ENCODE measurements around the gene TGFBR3L. TPM values are rescaled to one million over a fixed set of nuclear protein-coding genes. Genes with fewer than 3 reads are reported as not detected.

Gene TGFBR3L
- total RNA-seq, 4 donors from 2014 or later: 1.5 to 3.7 (median 2.1) TPM; not detected in 1

DNA sequence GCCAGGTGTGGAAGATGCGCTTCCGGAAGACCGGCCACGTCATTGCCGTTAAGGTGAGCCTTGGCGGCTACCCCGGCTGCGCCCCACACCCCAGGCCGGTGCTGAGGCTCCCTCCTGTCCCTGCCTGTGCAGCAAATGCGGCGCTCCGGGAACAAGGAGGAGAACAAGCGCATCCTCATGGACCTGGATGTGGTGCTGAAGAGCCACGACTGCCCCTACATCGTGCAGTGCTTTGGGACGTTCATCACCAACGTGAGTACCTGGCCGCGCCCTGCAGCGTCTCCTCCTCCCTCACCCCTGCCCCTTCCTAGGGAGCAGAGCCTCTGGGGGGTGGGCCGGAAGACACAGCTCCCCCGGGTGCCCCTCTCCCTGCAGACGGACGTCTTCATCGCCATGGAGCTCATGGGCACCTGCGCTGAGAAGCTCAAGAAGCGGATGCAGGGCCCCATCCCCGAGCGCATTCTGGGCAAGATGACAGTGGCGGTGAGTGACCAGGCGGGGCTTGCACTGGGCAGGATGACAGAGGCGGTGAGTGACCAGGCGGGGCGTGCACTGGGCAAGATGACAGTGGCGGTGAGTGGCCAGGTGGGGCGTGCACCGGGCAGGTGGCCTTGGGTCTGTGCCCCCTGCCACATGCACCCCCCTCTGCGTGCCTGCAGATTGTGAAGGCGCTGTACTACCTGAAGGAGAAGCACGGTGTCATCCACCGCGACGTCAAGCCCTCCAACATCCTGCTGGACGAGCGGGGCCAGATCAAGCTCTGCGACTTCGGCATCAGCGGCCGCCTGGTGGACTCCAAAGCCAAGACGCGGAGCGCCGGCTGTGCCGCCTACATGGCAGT, 4.1 kb upstream of the TGFBR3L start:
- intact Hi-C loops (cut with DNase I; ENCODE audit: low total_unique reads): no loop called here
- TF ChIP-seq, protein P1, sequence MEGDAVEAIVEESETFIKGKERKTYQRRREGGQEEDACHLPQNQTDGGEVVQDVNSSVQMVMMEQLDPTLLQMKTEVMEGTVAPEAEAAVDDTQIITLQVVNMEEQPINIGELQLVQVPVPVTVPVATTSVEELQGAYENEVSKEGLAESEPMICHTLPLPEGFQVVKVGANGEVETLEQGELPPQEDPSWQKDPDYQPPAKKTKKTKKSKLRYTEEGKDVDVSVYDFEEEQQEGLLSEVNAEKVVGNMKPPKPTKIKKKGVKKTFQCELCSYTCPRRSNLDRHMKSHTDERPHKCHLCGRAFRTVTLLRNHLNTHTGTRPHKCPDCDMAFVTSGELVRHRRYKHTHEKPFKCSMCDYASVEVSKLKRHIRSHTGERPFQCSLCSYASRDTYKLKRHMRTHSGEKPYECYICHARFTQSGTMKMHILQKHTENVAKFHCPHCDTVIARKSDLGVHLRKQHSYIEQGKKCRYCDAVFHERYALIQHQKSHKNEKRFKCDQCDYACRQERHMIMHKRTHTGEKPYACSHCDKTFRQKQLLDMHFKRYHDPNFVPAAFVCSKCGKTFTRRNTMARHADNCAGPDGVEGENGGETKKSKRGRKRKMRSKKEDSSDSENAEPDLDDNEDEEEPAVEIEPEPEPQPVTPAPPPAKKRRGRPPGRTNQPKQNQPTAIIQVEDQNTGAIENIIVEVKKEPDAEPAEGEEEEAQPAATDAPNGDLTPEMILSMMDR (IDR thresholded peaks at IDR 0.05): no peak
- no peak for TF ChIP-seq POLR2A (IDR thresholded peaks at IDR 0.05)
- DNase-seq (ENCODE audit: low spot score in 2 of 2): no peak
- WGBS, 2 donors: 89 to 91% methylated on average over 54 of the region's 54 CpGs
- H3K4me3 ChIP-seq (ENCODE audit: low read depth, poor library complexity, severe bottlenecking): no peak overlapping the region

DNA sequence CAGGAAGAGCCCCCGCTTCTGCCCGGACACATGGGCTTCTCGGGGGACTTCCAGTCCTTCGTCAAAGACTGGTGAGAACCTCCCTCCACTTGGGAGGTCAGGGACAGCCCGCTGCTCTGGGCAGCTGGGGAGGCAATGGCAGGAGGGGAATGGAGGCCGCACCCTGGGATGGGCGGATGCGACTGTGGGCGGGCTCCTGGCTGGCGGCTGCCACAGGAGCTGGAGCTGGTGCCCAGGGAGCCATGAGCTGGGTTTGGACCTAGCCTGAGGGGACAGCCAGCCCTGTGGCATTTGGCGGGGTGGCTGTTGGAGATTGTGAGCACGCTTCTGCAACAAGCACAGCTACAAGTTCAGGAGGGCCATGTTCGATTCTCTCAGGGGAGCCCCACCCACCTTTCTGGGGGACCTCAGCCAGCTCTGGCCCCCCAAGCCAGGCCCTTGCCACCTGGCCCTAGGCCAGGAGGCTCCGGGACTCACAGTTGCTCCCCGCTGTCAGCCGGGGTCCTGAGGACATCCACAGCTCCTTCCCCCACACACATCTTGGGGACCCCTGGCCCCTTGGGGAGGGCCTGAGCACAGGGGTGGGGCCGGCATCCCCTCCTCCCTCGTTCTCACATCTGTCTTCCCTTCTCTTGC, 3.0 kb upstream of the TGFBR3L start:
- 66 to 70% methylated on average over 17 to 18 of the region's 18 CpGs for WGBS, 2 donors
- intact Hi-C loops (cut with DNase I; ENCODE audit: low total_unique reads): no loop called here
- DNase-seq (ENCODE audit: low spot score in 2 of 2): no peak
- no peak for TF ChIP-seq POLR2A (IDR thresholded peaks at IDR 0.05)
- H3K4me3 ChIP-seq (ENCODE audit: low read depth, poor library complexity, severe bottlenecking): no peak overlapping the region

DNA sequence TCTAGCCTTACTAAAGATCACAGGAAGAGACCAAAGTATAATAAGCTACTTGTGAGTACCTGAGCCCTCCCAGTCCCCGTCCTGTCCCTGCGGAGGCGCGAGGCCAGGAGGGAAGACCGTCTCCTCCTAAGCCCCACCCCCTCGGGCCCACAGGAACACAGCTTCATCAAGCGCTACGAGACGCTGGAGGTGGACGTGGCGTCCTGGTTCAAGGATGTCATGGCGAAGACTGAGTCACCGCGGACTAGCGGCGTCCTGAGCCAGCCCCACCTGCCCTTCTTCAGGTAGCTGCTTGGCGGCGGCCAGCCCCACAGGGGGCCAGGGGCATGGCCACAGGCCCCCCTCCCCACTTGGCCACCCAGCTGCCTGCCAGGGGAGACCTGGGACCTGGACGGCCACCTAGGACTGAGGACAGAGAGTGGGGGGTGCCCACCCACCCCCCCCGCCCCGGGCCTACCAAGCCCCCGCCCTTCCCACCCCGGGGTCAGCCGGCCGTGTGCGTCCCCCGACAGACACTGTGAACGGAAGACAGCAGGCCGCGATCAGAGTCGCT, 2.4 kb upstream of the TGFBR3L start:
- H3K4me3 ChIP-seq (ENCODE audit: low read depth, poor library complexity, severe bottlenecking): no peak overlapping the region
- 93% methylated on average over 21 to 23 of the region's 31 CpGs for WGBS, 2 donors
- TF ChIP-seq, protein P1 (IDR thresholded peaks at IDR 0.05): no peak
- no peak for DNase-seq (ENCODE audit: low spot score in 2 of 2)
- intact Hi-C loops (cut with DNase I; ENCODE audit: low total_unique reads): no loop called here

DNA sequence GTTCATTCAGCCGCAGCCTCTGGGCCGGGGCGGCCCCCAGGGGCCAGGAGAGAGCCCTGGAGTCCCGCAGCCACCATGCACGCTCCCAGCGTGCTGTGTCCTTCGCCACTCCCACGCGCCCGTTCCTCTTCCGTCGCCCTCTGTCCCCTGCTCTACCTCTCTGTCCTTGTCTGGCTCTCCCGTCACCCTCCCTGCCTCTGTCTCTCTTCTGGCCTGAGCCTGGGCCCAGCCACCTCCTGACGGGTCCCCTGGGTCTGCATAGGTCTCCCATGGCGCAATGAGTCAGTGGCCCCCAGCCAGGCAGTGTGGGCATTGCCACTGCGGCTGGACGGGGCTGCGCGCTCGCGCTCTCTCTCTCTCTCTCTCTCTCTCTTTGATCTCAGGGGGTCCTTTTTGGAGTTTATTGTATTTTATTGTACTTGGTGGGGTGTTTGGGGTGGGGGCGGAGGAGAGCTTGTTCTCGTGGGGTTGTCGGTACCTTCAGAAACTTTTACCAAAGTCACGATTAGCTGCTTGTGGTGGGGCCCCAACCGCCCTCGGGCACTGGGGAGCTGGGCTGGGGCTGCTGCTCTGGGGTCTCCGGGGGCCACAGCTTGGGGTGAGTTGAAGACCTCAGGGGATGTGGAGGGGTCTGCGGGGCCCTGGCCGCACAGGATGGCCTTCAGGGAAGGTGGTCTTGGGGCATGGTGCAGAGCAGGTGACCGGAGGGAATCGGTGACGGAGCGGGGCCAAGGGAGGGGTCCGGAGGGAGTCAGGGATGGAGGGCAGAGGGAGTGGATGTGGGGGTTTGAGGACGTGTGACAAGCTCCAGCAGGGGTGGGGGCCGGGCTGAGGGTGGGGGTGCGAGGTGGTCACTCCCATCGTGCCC, 1.7 kb upstream of the TGFBR3L start:
- 94% methylated on average over 39 of the region's 39 CpGs for WGBS, 2 donors
- intact Hi-C loops (cut with DNase I; ENCODE audit: low total_unique reads): no loop called here
- DNase-seq (ENCODE audit: low spot score in 2 of 2): no peak
- no peak for TF ChIP-seq POLR2A (IDR thresholded peaks at IDR 0.05)
- H3K4me3 ChIP-seq (ENCODE audit: low read depth, poor library complexity, severe bottlenecking): no peak overlapping the region

DNA sequence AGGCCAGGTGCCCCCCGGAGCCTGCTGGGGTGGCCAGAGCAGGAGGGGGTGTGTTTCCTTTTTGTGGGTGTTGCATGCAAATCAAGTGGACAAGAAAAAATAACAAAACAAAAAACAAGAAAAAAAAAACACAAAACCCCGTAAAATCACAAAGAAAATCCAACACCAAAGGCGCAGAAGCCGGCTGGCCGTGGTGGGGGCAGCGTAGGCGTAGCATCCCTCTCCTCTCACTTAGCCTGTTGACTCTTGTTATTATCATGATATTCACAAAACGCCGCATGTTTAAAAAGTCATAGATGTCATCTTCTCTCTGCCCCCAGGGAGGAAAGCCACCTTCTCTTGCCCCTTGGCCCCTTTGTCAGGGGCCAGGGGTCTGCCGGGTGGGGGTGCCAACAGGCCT, 978 bp upstream of the TGFBR3L start:
- no peak for DNase-seq (ENCODE audit: low spot score in 2 of 2)
- 81 to 83% methylated on average over 10 of the region's 10 CpGs for WGBS, 2 donors
- H3K4me3 ChIP-seq (ENCODE audit: low read depth, poor library complexity, severe bottlenecking): no peak overlapping the region
- intact Hi-C loops (cut with DNase I; ENCODE audit: low total_unique reads): no loop called here
- TF ChIP-seq, protein P1 (IDR thresholded peaks at IDR 0.05): no peak
- TF ChIP-seq POLR2A (IDR thresholded peaks at IDR 0.05): no peak

DNA sequence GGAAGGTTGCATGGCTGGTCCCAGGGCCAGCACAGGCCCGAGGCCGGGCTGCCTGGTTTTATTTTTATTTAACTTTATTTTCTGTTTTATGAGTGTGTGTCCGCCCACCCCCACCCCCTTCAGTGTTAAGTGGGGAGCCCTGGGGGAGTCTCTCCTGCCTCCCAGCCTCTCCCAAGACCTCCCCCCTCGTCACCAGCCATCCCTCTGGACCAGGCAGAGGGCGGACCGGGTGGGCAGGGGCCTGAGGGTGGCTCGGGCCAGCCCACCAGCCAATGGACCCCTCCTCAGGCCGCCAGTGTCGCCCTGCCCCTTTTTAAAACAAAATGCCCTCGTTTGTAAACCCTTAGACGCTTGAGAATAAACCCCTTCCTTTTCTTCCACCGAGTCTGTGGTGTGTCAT, 531 bp upstream of the TGFBR3L start:
- TF ChIP-seq POLR2A (IDR thresholded peaks at IDR 0.05): no peak
- TF ChIP-seq, protein P1 (IDR thresholded peaks at IDR 0.05): no peak
- WGBS, 2 donors: 59 to 61% methylated on average over 12 of the region's 12 CpGs
- no peak for DNase-seq (ENCODE audit: low spot score in 2 of 2)
- no peak overlapping the region for H3K4me3 ChIP-seq (ENCODE audit: low read depth, poor library complexity, severe bottlenecking)
- intact Hi-C loops (cut with DNase I; ENCODE audit: low total_unique reads): no loop called here
